Measurements from ENCODE around the gene ACSL3. TPM values are rescaled to one million over a fixed set of nuclear protein-coding genes. Genes with fewer than 3 reads are reported as not detected.

ACSL3 gene
- total RNA-seq, 1 experiment from 2014 or later: 85.2 TPM

DNA sequence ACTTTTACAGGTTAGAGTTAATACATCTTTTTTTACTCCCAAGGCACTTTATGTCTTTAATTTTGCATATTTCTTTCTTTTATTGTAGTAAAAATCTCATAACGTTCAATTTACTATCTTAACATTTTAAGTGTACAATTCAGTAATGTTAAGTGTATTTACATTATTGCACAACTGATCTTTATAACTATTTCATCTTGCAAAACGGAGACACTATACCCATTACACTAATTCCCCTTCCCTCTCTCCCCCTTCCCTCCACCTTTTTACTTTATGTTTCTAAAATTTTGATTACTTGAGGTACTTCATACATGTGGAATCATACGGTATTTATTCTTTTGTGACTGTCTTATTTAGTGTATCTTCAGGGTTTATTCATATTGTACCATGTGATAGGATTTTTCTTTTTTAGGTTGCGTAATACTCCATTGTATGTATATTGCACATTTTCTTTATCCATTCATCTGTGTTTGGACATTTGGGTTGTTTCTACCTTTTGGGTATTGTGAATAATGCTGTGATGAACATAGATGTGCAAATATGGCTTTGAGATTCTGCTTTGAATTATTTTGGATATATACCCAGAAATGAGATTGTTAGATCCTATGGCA, 75.0 kb downstream of the ACSL3 start:
- intact Hi-C loops (cut with micrococcal nuclease; ENCODE audit: unreplicated experiment) (loop anchor here (10.0 kb wide), 1 partner anchor 241 kb away; no protein-coding TSS in a partner anchor), in situ Hi-C loops (cut with HindIII; ENCODE audit: low pct_unique_long_range_greater_than_20kb, low sequenced_read_pairs) (no loop called here)
- BruUV-seq (replicated peaks): no TSS peak

DNA sequence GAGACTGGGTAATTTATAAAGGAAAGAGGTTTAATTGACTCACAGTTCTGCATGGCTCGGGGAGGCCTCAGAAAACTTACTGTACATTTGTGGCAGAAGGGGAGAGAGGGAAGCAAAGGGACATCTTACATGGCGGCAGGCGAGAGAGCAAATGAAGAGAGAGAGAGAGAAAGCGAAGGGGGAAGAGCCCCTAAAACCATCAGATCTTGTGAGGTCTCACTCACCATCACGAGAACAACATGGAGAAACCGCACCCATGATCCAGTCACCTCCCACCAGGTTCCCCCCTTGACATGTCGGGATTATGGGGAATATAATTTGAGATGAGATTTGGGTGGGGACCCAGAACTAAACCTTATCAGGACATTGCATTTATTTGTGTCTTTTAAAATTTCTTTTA, 75.9 kb downstream of the ACSL3 start:
- no peak for ATAC-seq
- H3K36me3 ChIP-seq (ENCODE audit: control insufficient read depth, insufficient read depth, low read length): peaks cover 26% of the 10 kb centered on the region
- TF ChIP-seq POLR2AphosphoS5 (IDR thresholded peaks at IDR 0.05; ENCODE audit: low read depth, low read length) (no peak), SIN3A (IDR thresholded peaks at IDR 0.05; ENCODE audit: borderline replicate concordance, insufficient read depth, low read depth, low read length) (no peak), CTCF (IDR thresholded peaks at IDR 0.05) (no peak), TCF7L2 (IDR thresholded peaks at IDR 0.05; ENCODE audit: low read depth, low read length) (no peak)
- TF ChIP-seq, protein P1, sequence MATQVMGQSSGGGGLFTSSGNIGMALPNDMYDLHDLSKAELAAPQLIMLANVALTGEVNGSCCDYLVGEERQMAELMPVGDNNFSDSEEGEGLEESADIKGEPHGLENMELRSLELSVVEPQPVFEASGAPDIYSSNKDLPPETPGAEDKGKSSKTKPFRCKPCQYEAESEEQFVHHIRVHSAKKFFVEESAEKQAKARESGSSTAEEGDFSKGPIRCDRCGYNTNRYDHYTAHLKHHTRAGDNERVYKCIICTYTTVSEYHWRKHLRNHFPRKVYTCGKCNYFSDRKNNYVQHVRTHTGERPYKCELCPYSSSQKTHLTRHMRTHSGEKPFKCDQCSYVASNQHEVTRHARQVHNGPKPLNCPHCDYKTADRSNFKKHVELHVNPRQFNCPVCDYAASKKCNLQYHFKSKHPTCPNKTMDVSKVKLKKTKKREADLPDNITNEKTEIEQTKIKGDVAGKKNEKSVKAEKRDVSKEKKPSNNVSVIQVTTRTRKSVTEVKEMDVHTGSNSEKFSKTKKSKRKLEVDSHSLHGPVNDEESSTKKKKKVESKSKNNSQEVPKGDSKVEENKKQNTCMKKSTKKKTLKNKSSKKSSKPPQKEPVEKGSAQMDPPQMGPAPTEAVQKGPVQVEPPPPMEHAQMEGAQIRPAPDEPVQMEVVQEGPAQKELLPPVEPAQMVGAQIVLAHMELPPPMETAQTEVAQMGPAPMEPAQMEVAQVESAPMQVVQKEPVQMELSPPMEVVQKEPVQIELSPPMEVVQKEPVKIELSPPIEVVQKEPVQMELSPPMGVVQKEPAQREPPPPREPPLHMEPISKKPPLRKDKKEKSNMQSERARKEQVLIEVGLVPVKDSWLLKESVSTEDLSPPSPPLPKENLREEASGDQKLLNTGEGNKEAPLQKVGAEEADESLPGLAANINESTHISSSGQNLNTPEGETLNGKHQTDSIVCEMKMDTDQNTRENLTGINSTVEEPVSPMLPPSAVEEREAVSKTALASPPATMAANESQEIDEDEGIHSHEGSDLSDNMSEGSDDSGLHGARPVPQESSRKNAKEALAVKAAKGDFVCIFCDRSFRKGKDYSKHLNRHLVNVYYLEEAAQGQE (IDR thresholded peaks at IDR 0.05; ENCODE audit: insufficient read depth in 1 of 2, low read depth in 2 of 2, low read length in 1 of 2): no peak

More for the DNA sequence above, 75.0 kb downstream of the ACSL3 start:
- peaks cover 27% of the 10 kb centered on the region for H3K36me3 ChIP-seq (ENCODE audit: control insufficient read depth, insufficient read depth, low read length)
- no peak for ATAC-seq
- DNase-seq (ENCODE audit: low read depth, low spot score): no peak
- no peaks in the 10 kb centered on the region for H3K4me1 ChIP-seq (ENCODE audit: control insufficient read depth, insufficient read depth, low read length)
- H3K9me3 ChIP-seq (ENCODE audit: control insufficient read depth, insufficient read depth, low read depth, low read length): no peaks in the 10 kb centered on the region; the same call in 1 of the 2 replicates
- no peak overlapping the region for H3K27ac ChIP-seq (ENCODE audit: low read length)
- H3K27me3 ChIP-seq (ENCODE audit: control insufficient read depth, insufficient read depth, low read length): no peaks in the 10 kb centered on the region
- ChIA-PET POLR2A (no interaction called here), CTCF (no interaction called here)
- H3K4me3 ChIP-seq (ENCODE audit: low read depth in 2 of 2, low read length in 2 of 2): no peak overlapping the region
- no peak for TF ChIP-seq CTCF (IDR thresholded peaks at IDR 0.05)
- TF ChIP-seq TCF7L2 (IDR thresholded peaks at IDR 0.05; ENCODE audit: low read depth, low read length): no peak
- no peak for TF ChIP-seq POLR2AphosphoS5 (IDR thresholded peaks at IDR 0.05; ENCODE audit: low read depth, low read length)

More for the DNA sequence above, 75.9 kb downstream of the ACSL3 start:
- H3K4me1 ChIP-seq (ENCODE audit: control insufficient read depth, insufficient read depth, low read length): no peaks in the 10 kb centered on the region
- ChIA-PET CTCF (no interaction called here), POLR2A (no interaction called here)
- H3K4me3 ChIP-seq (ENCODE audit: low read depth in 2 of 2, low read length in 2 of 2): no peak overlapping the region
- in situ Hi-C loops (cut with HindIII; ENCODE audit: low pct_unique_long_range_greater_than_20kb, low sequenced_read_pairs) (no loop called here), intact Hi-C loops (cut with micrococcal nuclease; ENCODE audit: unreplicated experiment) (loop anchor here (10.0 kb wide), 1 partner anchor 242 kb away; no protein-coding TSS in a partner anchor)
- H3K27ac ChIP-seq (ENCODE audit: low read length): no peak overlapping the region
- no peaks in the 10 kb centered on the region; the same call in 1 of the 2 replicates for H3K9me3 ChIP-seq (ENCODE audit: control insufficient read depth, insufficient read depth, low read depth, low read length)
- DNase-seq (ENCODE audit: low read depth, low spot score): no peak
- H3K27me3 ChIP-seq (ENCODE audit: control insufficient read depth, insufficient read depth, low read length): no peaks in the 10 kb centered on the region
- BruUV-seq (replicated peaks): no TSS peak

All from Panc1 (cell line).